HG03060 (cell line): ENCODE data around the gene SLC7A1.

Experiments used
- ATAC-seq: cut with Tn5 transposase; IDR thresholded peaks from one replicate; pipeline ENCODE4 v1.9.1; 2021; ENCODE audit warnings: low read depth, moderate number of reproducible peaks; ENCODE audit not compliant: unreplicated experiment

The SLC7A1 gene

DNA sequence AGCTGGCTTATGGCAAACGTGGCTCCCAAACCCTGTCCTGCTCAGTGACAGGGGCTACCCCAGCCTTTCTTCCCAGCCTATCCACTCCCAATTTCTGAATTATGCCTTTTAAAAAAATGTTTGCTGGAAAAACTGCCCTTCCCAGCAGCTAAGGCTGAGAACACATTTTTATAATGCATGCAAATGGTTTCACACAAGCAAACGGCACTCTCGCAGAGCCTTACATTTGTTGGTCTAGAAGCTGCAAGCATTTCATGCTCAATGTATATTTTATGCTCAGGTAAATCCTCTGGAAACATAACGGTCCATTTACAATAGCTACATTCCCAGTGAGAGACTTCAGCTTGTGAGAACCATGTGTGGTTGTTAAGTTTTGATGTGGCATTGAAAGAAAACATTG, 61.4 kb downstream of the SLC7A1 start:
- ATAC-seq, result no peak

DNA sequence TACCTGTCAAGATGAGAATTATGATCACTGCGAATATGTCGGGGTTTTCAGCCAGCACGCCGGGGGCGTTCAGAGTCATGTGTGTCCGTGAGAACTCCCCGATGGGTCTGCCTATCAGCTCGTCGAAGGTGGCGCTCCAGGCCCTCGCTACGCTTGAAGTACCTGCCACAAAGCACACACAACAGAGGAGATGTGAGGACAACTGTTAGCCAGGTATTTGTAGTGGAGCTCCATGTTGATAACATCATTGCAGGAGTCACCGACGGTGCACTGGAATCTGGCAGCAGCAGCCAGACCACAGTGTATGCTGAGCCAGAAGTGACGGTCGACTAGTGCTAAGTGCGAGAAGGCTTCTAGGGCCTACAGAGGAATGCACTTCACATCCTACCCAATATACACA, 62.7 kb downstream of the SLC7A1 start:
- no peak for ATAC-seq

DNA sequence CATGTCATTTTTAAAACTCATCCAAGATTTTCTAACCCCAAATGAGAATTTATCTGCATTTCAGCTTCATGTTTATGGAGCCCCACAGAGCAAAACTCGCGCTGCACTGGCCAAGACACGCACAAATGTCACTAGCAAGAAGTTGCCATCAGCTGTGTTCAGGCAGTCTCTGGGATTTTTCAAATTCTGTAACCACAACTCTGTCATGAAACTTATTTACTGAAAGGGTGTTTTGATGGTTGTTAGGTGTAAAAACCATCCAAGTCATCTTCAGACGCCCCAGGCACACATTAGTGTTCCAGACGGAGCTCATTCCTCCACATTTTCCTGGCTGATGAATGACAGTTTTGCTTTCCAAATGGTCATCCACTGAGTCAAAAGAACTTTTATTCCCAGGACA, 63.4 kb downstream of the SLC7A1 start:
- ATAC-seq, result no peak

DNA sequence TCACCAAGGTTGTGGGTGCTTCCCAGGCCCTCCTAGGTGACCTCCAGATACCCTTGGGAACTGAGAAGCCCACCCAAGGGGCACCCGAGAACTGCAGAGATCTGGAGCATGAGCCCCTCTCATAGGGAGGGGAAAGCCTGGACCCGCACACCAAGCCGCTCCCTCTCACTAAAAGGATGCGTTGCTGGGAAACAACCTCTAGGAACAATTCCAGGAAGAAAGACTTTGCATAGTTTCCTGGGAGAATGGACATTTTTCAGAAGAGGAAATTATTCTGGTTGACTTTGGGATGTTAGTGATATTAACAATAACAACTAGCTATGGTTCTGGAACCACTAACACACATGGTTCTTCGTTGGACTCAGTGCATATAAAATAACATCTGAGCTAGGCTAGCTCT, 64.6 kb downstream of the SLC7A1 start:
- no peak for ATAC-seq

DNA sequence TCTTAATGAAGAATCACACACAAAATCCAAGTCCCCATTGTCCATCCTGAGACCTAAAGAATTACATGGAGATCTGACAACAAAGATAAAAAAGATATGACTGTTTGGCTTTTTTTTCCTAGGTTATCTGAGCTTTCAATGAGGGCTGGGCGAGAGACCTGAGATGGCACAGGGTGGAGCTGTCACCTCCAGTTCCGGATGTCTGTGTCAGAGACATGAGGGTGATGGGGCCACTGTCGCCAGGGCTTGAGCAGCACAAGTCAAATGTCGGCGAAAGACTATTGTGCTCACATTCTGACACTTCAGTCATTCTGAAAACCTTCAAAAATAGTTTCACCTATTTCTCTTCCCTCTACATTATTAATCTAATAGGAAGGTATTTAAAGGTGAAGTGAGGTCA, 65.7 kb downstream of the SLC7A1 start:
- no peak for ATAC-seq

DNA sequence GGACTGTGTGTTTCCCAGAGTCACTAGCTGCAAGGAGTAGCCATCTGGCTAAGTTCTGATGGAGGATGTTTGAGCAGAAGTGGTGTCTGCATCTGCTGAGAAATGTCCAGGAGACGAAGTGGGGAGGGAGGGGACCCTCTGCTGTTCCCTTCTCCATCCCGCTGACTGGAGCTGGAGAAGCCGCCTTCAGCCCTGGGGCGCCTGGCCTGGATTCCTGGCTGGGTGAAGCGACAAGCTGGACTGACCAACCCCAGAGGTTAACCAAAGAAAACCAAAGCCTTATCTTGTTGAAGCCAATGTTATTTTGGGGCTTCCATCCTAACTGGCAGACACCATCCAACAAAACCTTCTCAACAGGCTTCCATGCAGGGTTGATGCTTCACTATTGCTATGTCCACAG, 67.6 kb downstream of the SLC7A1 start:
- no peak for ATAC-seq

DNA sequence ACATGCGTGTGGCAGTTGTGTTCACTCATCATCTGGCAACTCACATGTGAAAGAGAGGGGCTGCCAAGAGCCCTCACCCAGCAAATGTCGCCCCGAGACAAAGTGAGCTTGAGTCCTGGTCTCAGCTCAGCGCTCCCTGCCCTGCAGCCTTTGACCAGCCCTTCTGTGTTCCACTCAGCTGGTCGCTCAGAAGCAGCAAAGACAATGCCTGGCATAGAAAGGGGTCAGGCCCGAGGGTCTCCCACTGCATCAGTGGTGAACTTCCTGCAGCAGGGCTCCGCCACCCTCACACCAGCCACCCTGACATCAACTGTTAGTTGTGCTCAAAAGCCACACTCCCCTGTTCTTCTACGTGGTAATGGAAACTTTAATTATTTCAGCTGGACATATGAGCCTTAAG, 68.0 kb downstream of the SLC7A1 start:
- no peak for ATAC-seq

DNA sequence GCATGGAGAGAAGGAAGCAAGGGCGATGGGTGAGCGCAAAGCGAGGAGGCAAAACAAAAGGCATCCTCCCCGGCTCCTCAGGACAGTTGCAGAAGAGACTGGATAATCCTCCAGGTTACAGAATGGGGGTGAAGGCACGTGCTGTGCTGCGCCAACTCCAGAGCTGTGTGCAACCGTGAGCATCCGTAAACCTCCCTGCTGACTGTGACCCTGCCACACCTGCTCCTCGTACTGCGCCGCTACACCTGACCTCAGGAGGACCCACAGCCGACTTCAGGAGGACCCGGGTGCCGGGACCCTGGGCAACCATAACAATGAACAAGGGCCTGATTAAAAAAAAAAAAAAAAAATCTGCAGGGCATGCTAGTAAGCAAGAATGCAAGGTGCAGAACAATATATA, 68.7 kb downstream of the SLC7A1 start:
- no peak for ATAC-seq

DNA sequence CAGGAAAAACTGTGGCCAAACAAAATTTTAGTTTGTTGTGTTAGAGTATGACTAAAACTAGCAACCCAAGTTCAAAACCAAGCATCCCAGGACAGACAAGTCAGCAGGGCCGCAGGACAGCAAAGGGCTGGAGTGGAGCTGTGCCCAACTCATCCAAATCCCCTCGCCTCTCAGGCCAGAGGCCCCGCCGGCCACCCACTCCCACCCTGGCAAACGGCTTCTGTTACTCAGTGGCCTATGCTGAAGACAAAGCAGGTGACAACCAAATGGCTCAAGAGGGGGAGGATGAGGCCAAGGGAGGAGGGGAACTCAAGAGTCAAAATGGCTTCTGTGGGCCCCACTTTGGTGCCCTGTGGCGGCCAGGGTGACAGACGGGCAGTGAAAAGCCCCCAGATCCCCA, 69.7 kb downstream of the SLC7A1 start:
- ATAC-seq, result no peak

DNA sequence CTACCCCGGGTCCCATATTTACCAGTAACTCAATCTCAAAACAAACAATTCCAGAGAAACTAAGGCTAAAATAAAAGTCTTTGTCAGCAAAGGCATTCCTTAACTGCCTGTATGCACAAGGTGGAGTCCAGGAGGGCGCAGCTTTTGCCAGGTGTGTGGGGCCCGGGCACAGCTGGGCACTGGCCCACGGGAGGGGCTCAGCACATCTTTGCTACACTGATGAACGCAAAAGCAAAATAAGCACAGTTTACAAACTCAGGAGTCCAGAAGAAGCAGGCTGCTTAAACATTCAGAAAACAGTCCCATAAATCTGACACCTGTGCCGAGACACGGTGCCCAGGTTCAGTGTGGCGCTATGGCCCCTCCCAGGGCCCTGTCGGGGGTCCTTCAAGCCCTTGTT, 70.8 kb downstream of the SLC7A1 start:
- no peak for ATAC-seq

DNA sequence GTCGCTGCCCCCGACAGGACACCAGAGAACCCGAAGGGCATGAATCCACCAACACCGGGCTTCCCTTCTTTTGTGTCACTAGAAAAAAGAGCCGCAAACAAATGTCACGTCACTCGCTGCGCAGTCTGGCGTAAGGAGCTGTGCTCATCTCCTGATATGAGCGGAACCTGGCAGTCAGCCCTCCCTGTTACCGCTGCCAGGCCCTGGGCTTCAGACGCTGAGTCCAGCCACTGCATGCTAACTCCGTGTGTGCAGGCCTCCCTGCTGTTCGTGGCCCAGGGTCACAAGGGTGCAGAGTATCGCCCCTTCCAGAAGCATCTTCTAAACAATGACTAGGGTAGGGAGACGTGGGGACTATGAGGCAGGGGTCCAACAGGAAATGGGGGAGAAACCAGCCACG, 71.3 kb downstream of the SLC7A1 start:
- ATAC-seq, result no peak

DNA sequence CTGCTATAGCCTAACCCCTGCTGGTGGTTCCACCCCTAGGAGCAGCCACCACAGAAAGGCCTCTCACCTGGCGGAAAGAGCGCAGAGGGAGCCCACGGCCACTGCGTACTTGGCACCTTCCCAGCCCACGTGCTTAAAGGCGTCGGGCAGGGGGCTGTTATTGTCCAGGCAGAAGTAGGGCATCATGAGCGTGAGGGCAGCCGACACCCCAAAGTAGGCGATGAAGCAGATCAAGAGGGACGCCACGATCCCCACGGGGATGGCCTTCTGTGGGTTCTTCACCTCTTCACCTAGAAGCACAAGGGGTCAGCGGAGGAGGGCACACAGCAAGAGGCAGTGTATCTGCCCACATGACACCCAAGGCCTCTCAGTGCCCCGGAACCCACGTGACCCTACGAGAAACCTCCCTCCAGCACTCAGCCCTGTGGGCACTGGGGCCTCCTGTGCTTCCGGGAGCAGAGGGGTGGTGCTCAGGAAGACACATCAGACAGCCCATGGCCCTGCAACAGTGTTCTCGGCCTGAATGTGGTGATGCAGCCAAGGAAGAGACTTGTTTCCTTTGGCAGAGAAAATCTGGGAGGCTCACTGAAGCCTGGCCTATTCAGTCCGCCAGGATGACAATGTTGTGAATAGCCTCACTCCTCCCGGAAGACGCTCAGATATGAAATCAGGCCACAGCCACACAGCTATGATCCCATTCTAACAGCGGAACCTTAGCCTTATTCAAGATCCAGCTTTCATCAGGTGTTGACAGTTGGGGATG, 72.1 kb downstream of the SLC7A1 start:
- ATAC-seq, result no peak

DNA sequence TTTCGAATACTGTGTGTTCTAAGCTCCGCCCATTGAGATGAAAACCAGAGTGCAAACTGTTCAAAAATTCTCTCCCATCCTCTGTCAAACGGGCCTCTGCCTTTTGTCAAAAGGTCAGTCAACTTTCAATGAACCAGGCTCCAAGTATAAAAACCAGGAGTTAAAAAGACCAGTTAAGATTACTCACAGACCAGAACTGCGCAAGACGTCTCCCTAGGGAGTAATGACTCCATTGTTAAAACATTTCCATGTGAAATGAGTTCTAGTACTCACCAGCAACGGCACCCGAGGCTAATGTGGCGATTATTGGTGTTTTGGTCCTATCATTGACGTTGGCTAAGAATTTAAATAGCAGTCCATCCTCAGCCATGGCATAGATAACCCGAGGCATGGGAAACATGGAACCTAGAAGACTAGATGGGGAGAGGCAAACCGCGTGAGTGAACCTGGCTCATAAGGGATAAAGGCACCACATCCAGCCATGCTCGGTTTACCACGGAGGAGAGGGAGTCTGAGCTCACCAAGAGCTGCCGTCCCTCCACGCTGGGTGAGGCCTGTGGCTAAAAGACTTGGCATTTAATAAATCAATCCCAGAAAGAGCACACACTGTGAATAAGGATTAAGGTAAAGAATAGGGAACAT, 73.3 kb downstream of the SLC7A1 start:
- no peak for ATAC-seq

DNA sequence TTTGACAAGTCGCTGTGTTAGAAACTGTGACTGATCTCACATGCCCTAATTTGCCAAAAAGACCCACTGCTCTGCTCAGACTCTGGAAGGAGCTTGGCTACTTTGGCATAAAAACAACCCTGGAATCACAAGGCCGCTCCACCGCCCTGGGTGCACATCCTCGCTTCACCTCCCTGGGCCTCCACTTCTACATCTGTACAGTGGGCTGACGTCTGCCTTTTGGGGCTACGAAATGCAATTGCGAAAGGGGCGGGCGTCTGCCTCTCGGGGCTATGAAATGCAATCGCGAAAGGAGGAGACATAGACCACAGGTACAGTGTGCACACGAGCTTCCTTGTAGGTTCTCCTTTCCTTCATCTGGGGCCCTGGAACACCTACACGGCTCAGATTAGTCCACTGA, 74.2 kb downstream of the SLC7A1 start:
- no peak for ATAC-seq

DNA sequence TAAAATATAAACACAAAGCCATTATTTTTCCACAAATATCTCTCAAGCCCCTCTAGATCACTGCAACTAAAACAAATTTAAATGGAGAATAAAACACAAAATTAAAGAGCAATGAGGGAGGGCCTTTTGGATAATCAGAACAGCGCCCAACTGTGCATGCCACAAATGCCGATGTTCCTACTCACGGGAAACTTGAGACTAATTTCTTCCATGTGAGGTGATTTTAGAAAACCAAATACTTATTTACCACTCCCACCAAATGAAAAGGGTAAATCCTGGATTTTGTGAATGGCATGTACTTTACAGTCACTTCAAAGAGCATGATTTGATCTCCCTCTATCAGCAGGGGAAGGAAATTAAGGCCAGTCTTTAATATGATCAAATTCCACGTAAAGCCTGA, 74.8 kb downstream of the SLC7A1 start:
- ATAC-seq, result no peak

DNA sequence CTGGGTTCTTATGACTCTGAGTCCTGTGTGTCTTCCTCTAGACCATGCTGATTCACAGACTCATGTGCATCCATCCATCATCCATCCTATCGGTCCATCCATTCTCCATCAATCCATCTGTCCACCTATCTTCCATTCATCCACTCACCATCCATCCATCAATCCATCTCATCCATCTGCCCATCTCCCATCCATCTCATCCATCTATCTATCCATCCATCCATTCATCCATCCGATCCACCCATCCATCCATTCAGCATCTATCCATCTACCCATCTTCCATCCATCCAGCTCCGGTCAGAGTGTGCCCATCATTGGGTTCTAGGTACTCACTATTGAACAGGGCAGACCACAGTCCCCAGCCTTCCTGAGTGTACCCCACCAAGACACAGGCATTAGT, 75.6 kb downstream of the SLC7A1 start:
- no peak for ATAC-seq

DNA sequence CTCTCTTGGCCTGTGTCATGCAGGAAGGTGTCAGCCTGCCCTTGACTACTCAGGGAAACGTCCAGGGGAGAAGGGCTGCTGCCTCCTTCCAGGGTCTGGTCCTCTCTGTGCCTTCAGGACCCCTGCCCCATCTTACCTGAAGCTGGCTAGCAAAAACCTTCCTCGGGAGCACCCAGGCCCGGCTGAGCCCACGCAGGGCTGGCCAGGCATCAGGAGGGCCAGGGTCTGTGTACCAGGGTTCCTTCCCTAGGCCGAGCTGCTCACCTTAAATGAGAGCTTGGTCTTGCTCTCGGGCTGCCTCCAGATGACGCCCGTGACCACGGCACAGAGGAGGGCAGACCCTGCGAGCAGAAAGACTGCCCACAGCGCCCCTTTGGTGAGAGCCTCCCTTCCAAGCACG, 78.6 kb downstream of the SLC7A1 start:
- ATAC-seq, result no peak

DNA sequence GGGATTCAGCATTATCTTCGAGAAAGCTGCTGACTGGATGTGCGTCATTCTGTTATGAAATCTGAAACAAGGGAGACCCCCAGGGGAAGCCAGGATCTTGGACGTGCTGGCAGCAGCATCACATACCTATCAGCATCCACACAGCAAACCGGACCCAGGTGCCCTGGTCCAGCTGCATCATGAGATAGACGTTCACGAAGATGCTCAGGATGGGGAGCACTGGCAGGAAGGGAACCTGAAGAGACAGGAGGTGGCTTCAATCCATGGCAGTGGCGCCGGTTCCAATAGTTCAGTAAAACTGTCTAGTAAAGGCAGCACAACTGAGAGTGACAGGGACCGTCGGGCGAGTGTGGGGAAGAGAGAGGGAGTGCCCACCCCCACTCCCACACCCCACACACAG, 79.5 kb downstream of the SLC7A1 start:
- no peak for ATAC-seq

DNA sequence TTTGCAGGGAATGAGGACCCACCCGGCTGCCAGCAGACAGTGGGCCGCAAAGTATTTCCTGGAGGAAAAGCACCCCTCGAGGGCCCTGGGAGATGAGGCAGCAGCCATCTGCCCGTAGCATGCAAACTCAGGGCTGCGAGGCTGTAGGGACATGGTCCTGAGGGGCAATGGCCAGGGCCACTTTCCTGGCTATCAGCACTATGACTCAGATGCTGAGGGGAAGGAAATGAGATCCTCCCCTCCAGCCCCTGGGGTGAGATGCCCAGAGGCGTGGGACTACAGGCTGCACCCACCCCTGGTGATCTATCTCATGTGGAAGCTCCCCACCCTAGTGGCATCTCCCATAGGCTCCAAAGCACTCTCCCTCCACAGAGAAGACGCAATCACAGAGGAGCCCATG, 80.1 kb downstream of the SLC7A1 start:
- no peak for ATAC-seq

DNA sequence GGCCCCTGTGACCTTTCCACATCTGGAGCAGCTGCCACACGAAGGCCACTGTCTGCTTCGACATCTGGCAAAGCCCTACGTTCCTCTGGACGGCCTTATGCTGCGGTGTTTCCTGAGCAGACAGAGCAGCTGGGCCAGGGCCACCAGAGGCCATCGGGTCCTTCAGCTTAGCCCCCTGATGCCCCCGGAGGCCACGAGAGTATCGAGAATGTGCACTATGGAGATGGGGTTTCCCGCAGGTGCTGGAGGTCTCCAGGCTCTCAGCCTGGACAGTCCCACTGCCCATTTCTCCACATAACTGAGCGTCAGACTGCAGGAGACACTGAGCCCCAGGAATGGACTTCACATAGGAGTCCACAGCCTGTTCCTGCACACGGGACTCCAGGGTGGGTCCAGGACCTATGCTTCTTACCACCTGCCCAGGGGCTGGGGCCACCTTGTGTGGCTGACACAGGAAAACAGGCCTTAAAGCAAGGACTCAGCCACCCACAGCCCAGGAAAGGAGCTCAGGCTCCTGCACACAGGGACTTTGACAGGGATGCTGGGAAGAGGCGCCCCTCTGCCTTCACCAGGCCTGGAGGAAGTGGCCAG, 80.7 kb downstream of the SLC7A1 start:
- ATAC-seq, result no peak

DNA sequence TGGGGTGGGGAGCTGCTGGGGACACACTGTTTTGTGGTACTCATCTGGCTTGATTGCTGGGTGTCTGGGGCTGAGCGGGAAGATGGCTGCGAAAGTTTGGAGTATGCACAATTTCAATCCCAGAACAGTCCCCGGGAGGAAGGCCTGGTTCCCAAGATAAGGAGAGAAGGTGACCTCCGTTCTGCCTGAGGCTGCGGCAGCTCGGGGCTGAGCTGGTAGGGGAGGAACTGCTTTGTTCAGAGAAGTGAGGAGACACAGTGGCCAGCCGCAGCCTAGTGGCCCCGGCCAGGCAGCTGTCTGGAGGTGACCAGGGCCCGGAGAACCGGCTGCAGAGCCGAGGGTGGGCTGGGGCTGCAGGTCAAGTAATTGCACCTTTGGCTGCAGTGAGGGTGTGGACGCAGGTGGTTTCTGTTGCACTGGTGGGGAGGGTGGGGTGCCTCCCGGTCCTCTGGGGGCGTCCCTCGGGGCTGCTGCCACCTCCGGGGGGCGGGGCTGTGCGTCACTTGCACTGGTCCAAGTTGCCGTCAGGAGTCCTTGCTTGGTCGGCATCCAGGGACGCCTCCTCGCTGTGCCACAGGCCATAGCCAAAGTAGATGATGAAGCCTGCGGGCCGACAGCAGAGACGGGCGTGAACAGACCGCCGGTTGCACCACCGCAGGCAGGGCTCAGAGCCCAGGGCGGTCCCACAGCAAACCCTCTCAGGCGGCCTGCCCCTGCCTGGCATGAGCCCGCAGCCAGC, 81.3 kb downstream of the SLC7A1 start:
- no peak for ATAC-seq
